Activated CD4-positive, alpha-beta memory T cell treated with anti-CD3 and anti-CD28 coated beads, Interleukin-2, amount 10 ng/mL, durations not matched to agents 7 days and 5 days (primary cell): ENCODE data around the gene ELMO1. TPM values are rescaled to one million over a fixed set of nuclear protein-coding genes. Genes with fewer than 3 reads are reported as not detected.

ENCODE experiments used
- CTCF ChIA-PET: fragments of 350-600 bp; sonication (Branson Sonifier 250); formaldehyde crosslinking; loops from one replicate; lab custom pipeline; 2021; ENCODE audit warnings: antibody characterized with exemption, inconsistent platforms; lab: Charles Lee
- POLR2A ChIA-PET: fragments of 350-600 bp; sonication (Branson Sonifier 250); formaldehyde crosslinking; loops from one replicate; lab custom pipeline; 2021; ENCODE audit warnings: antibody characterized with exemption; lab: Charles Lee
- DNase-seq: peaks from one replicate; pipeline ENCODE4 v3.0.0-alpha.2; 2020
- H3K27ac Mint-ChIP-seq: one replicate; pipeline ENCODE4 v1.8.0; 2021; ENCODE audit warnings: mild to moderate bottlenecking, mixed read lengths
- H3K27me3 Mint-ChIP-seq: one replicate; pipeline ENCODE4 v1.8.0; 2021; ENCODE audit warnings: mixed read lengths
- H3K36me3 Mint-ChIP-seq: one replicate; pipeline ENCODE4 v1.8.0; 2021; ENCODE audit warnings: low read depth, mixed read lengths
- H3K4me1 Mint-ChIP-seq: one replicate; pipeline ENCODE4 v1.8.0; 2021; ENCODE audit warnings: mixed read lengths
- H3K4me3 Mint-ChIP-seq: one replicate; pipeline ENCODE4 v1.8.0; 2021; ENCODE audit warnings: mild to moderate bottlenecking, mixed read lengths
- H3K9me3 Mint-ChIP-seq: one replicate; pipeline ENCODE4 v1.8.0; 2021; ENCODE audit warnings: mixed read lengths
- total RNA-seq, 2 experiments: library from RNA; stranded (reverse); gene quantifications; one replicate each; pipeline ENCODE4 v1.2.3, GENCODE V29; 2021

ELMO1 gene
- total RNA-seq, 2 experiments from 2014 or later, result 100 to 102 TPM

DNA sequence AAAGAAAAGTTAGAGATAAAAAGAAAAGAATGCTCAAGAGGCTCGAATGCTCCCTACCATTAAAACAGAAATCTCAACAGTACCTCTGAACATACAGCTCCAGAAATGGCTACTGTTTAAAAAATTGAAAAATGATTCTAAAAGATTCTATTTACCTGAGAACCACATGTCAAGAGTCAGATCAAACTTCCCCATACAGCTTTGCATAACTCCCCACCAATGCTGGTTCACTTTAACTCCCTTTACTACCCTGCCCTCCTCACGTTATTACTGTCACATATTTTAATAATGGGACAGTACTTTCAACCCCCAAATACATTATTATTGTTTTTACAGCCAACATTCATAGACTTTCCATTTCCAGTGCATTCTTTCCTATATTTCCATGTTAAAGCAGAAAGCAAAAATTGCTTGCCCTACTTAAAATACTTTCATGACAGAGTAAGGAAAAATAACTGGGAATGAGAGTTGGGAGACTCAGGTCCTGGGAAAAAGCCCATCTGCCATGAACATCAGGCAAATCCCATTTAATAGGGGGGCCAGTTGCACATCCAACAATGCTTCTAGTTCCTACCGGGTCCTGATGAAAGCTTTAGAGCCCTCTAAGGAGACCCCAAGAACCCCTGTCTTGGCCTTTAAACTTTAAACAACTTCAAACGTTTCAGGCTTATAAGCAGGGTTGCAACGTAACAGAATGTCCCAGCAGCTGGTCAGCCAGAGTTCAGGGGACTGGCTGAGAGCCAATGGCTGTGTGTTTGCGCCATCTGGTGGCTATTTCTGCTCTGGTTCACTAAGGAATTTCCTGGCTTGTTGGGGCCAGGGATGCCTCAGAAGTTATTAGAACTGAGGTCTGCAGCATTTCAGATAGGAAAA lies 247.4 kb downstream of the ELMO1 start:
- H3K36me3 Mint-ChIP-seq, result peaks cover 40% of the 10 kb centered on the region
- ChIA-PET POLR2A (no interaction called here), CTCF (interaction anchor here (0.5 to 1.7 kb wide), 16 partner anchors 11 to 711 kb away, joined by 3 to 10 read pairs (median 3); no protein-coding TSS in a partner anchor)
- no peaks in the 10 kb centered on the region for H3K27me3 Mint-ChIP-seq
- no peak overlapping the region for H3K27ac Mint-ChIP-seq
- DNase-seq, result peak; percentile 54
- H3K4me1 Mint-ChIP-seq, result peaks cover 9% of the 10 kb centered on the region
- H3K4me3 Mint-ChIP-seq, result no peak overlapping the region
- no peaks in the 10 kb centered on the region for H3K9me3 Mint-ChIP-seq

- H3K4me1 Mint-ChIP-seq, result peaks cover 1% of the 10 kb centered on the region
- ChIA-PET POLR2A (interaction anchor here (1.3 to 1.4 kb wide), 2 partner anchors 144 to 707 kb away, joined by 3 to 4 read pairs; no protein-coding TSS in a partner anchor), CTCF (interaction anchor here (0.6 to 3.5 kb wide), 18 partner anchors 9 to 880 kb away, joined by 3 to 25 read pairs (median 4); no protein-coding TSS in a partner anchor)
- no peak overlapping the region for H3K4me3 Mint-ChIP-seq
- no peaks in the 10 kb centered on the region for H3K27me3 Mint-ChIP-seq
- DNase-seq, result peak; percentile 79
- no peaks in the 10 kb centered on the region for H3K9me3 Mint-ChIP-seq
- H3K36me3 Mint-ChIP-seq, result peaks cover 27% of the 10 kb centered on the region
- no peak overlapping the region for H3K27ac Mint-ChIP-seq
Measured at GRCh38 chr7:37198906-37199485, 249.7 kb downstream of the ELMO1 start.

GRCh38 chr7:37198041-37198905 lies 250.4 kb downstream of the ELMO1 start:
- Mint-ChIP-seq H3K27me3 (no peaks in the 10 kb centered on the region), H3K36me3 (peaks cover 21% of the 10 kb centered on the region), H3K9me3 (no peaks in the 10 kb centered on the region), H3K4me3 (no peak overlapping the region), H3K4me1 (peaks cover 1% of the 10 kb centered on the region), H3K27ac (no peak overlapping the region)
- CTCF ChIA-PET, result interaction anchor here (0.6 to 3.5 kb wide), 18 partner anchors 8 to 879 kb away, joined by 3 to 25 read pairs (median 4); no protein-coding TSS in a partner anchor
- no peak for DNase-seq
- POLR2A ChIA-PET, result interaction anchor here (1.3 kb wide), 1 partner anchor 706 kb away, joined by 3 read pairs; no protein-coding TSS in a partner anchor

DNA sequence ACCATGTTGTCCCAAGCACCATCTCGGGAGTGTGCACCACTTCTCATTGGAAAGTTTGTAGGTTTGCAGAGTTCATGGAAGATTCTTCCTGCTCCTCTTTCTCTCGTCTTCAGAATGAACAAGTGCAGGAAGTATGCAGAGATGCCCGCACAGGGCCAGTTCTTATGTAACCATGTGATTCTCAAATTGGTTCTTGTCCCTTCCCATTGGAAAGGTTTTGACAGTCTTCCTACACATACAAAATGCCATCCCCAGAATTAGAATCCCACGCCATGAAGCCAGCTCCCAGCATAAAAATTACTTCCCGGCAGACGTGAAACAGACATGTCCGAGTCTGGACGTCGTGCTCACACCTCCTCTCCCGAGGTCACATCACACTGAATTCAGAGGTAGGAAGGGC lies 251.6 kb downstream of the ELMO1 start:
- no peaks in the 10 kb centered on the region for H3K9me3 Mint-ChIP-seq

GRCh38 chr7:37196676-37197075 lies 252.0 kb downstream of the ELMO1 start:
- ChIA-PET CTCF (interaction anchor here (0.8 to 1.2 kb wide), 2 partner anchors 8 to 15 kb away, joined by 3 to 4 read pairs; no protein-coding TSS in a partner anchor), POLR2A (interaction anchor here (1.2 kb wide), 1 partner anchor 32 kb away, joined by 3 read pairs; no protein-coding TSS in a partner anchor)
- no peak overlapping the region for H3K27ac Mint-ChIP-seq
- peaks cover 18% of the 10 kb centered on the region for H3K36me3 Mint-ChIP-seq
- peaks cover 4% of the 10 kb centered on the region for H3K4me1 Mint-ChIP-seq
- no peak for DNase-seq
- H3K9me3 Mint-ChIP-seq, result no peaks in the 10 kb centered on the region
- H3K27me3 Mint-ChIP-seq, result no peaks in the 10 kb centered on the region
- H3K4me3 Mint-ChIP-seq, result no peak overlapping the region

More for the DNA sequence above, 251.6 kb downstream of the ELMO1 start:
- Mint-ChIP-seq H3K4me3 (no peak overlapping the region), H3K27me3 (no peaks in the 10 kb centered on the region), H3K36me3 (peaks cover 14% of the 10 kb centered on the region), H3K4me1 (peaks cover 4% of the 10 kb centered on the region), H3K27ac (no peak overlapping the region)
- ChIA-PET CTCF (interaction anchor here (0.8 to 3.5 kb wide), 3 partner anchors 8 to 710 kb away, joined by 3 to 25 read pairs (median 4); no protein-coding TSS in a partner anchor), POLR2A (interaction anchor here (1.2 kb wide), 1 partner anchor 31 kb away, joined by 3 read pairs; no protein-coding TSS in a partner anchor)
- DNase-seq, result no peak

- H3K27me3 Mint-ChIP-seq, result no peaks in the 10 kb centered on the region
- CTCF ChIA-PET, result interaction anchor here (0.7 kb wide), 1 partner anchor 14 kb away, joined by 3 read pairs; no protein-coding TSS in a partner anchor
- H3K4me1 Mint-ChIP-seq, result peaks cover 4% of the 10 kb centered on the region
- H3K9me3 Mint-ChIP-seq, result no peaks in the 10 kb centered on the region
- peaks cover 18% of the 10 kb centered on the region for H3K36me3 Mint-ChIP-seq
- no peak overlapping the region for H3K4me3 Mint-ChIP-seq
- POLR2A ChIA-PET, result no interaction called here
- no peak overlapping the region for H3K27ac Mint-ChIP-seq
- DNase-seq, result no peak
Measured at GRCh38 chr7:37195388-37195787, 253.3 kb downstream of the ELMO1 start.

DNA sequence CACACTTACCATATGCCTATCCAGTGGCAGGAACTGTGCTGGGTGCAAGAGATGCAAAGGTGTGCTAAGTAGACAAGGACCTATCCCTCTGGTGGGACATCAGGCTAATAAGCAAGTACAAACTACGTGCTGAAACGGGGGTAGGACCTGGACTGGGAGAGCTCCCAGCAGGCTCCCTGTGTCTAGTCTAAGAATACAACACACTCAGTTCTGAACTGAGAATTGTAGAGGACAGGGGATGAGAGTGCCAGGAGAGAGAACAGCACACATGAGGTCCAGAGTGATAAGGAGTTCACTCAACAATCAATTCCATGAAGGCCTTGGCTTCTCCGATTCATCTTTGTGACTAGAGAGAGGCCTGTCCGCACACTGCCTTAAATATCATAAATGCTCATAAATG lies 253.7 kb downstream of the ELMO1 start:
- peaks cover 4% of the 10 kb centered on the region for H3K4me1 Mint-ChIP-seq
- H3K27me3 Mint-ChIP-seq, result no peaks in the 10 kb centered on the region
- no peak overlapping the region for H3K27ac Mint-ChIP-seq
- H3K36me3 Mint-ChIP-seq, result peaks cover 18% of the 10 kb centered on the region
- ChIA-PET POLR2A (no interaction called here), CTCF (interaction anchor here (1.1 kb wide), 1 partner anchor 754 kb away, joined by 3 read pairs; no protein-coding TSS in a partner anchor)
- DNase-seq, result no peak
- no peak overlapping the region for H3K4me3 Mint-ChIP-seq
- no peaks in the 10 kb centered on the region for H3K9me3 Mint-ChIP-seq

DNA sequence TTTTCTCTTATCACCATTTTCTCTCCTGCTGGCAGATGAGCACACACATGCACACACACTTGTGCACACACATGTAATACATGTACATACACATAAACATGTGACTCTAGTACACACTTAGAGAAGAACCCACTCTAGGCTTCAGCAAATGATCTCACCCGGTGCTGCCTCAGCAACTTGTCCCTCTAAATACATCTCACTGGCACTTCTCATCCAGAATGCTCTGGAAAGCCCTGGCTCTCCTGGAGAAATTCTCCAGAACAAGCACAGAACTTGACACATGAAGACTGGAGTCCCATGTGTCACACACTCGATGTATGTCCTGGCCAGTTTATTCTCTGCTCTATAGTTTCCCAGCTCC lies 254.9 kb downstream of the ELMO1 start:
- no peaks in the 10 kb centered on the region for H3K27me3 Mint-ChIP-seq
- peaks cover 21% of the 10 kb centered on the region for H3K36me3 Mint-ChIP-seq
- no peak for DNase-seq
- no peak overlapping the region for H3K27ac Mint-ChIP-seq
- peaks cover 3% of the 10 kb centered on the region for H3K4me1 Mint-ChIP-seq
- ChIA-PET POLR2A (interaction anchor here (0.9 kb wide), 1 partner anchor 11 kb away, joined by 3 read pairs; no protein-coding TSS in a partner anchor), CTCF (interaction anchor here (1.1 kb wide), 1 partner anchor 753 kb away, joined by 3 read pairs; no protein-coding TSS in a partner anchor)
- H3K9me3 Mint-ChIP-seq, result no peaks in the 10 kb centered on the region
- H3K4me3 Mint-ChIP-seq, result no peak overlapping the region

DNA sequence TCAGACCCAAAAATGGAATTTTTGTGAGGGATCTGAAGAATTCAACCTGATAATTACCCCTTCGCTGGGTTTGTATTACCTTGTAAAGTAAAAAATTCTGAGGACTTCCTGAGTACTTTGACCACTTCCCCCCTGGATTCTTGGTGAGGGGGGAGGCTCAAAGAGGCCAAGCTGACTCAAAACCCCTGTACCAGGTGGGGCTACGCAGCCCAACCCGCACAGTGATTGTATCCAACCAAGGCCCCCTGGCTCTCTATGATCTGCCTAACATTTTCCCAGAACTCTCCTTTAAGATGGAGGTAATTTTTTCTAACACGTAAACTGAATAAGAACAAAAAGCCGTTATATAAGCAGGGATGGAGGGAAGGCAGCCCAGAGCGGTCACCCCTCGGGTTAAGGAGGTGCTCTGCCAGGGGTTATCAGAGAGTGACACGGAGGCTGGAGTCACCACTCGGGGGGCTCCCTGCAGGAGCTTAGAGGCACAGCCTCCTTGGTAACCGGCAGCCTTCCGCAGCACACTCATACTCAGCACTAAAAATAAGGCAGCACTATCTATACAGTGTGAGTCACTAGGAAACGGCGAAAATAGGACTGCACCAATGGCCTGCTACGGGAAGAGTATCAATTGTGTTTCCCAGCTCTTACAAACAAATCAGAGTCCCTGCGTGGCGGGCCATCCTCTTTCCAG lies 255.4 kb downstream of the ELMO1 start:
- H3K36me3 Mint-ChIP-seq, result peaks cover 21% of the 10 kb centered on the region

GRCh38 chr7:37191797-37192196 lies 256.9 kb downstream of the ELMO1 start:
- H3K9me3 Mint-ChIP-seq, result no peaks in the 10 kb centered on the region
- H3K27me3 Mint-ChIP-seq, result no peaks in the 10 kb centered on the region
- ChIA-PET POLR2A (no interaction called here), CTCF (no interaction called here)
- no peak overlapping the region for H3K27ac Mint-ChIP-seq
- H3K4me3 Mint-ChIP-seq, result no peak overlapping the region
- peaks cover 6% of the 10 kb centered on the region for H3K4me1 Mint-ChIP-seq
- peaks cover 18% of the 10 kb centered on the region for H3K36me3 Mint-ChIP-seq
- no peak for DNase-seq

More for the DNA sequence above, 255.4 kb downstream of the ELMO1 start:
- Mint-ChIP-seq H3K27me3 (no peaks in the 10 kb centered on the region), H3K27ac (no peak overlapping the region), H3K4me3 (no peak overlapping the region), H3K4me1 (peaks cover 3% of the 10 kb centered on the region), H3K9me3 (no peaks in the 10 kb centered on the region)
- ChIA-PET CTCF (no interaction called here), POLR2A (interaction anchor here (0.9 kb wide), 1 partner anchor 12 kb away, joined by 3 read pairs; no protein-coding TSS in a partner anchor)
- DNase-seq, result no peak

GRCh38 chr7:37187179-37187578 lies 261.5 kb downstream of the ELMO1 start:
- Mint-ChIP-seq H3K27me3 (no peaks in the 10 kb centered on the region), H3K4me3 (no peak overlapping the region), H3K36me3 (peaks cover 12% of the 10 kb centered on the region), H3K4me1 (peaks cover 7% of the 10 kb centered on the region), H3K27ac (no peak overlapping the region), H3K9me3 (no peaks in the 10 kb centered on the region)
- DNase-seq, result no peak
- ChIA-PET POLR2A (no interaction called here), CTCF (interaction anchor here (1.0 to 1.1 kb wide), 2 partner anchors 11 to 700 kb away, joined by 3 read pairs; no protein-coding TSS in a partner anchor)
